ENCODE data around the gene SIPA1L3.

The SIPA1L3 gene

GRCh38 chr19:37943480-37943879, 36.5 kb downstream of the SIPA1L3 start:
- no peak for DNase-seq (ENCODE audit: low read depth)

- no peak for DNase-seq (ENCODE audit: low read depth)
These were observed 39.1 kb downstream of the SIPA1L3 start for GRCh38 chr19:37946132-37946531.

GRCh38 chr19:37947778-37948177, 40.8 kb downstream of the SIPA1L3 start:
- no peak for DNase-seq (ENCODE audit: low read depth)

- no peak for DNase-seq (ENCODE audit: low read depth)
These were observed 41.4 kb downstream of the SIPA1L3 start for GRCh38 chr19:37948362-37948761.

GRCh38 chr19:37950471-37951175, 43.6 kb downstream of the SIPA1L3 start:
- DNase-seq (ENCODE audit: low read depth), result no peak

GRCh38 chr19:37951816-37952210, 44.8 kb downstream of the SIPA1L3 start:
- no peak for DNase-seq (ENCODE audit: low read depth)

- DNase-seq (ENCODE audit: low read depth), result no peak
These were observed 46.3 kb downstream of the SIPA1L3 start for GRCh38 chr19:37953171-37953917.

GRCh38 chr19:37953918-37954303, 46.9 kb downstream of the SIPA1L3 start:
- DNase-seq (ENCODE audit: low read depth), result no peak

- DNase-seq (ENCODE audit: low read depth), result no peak
These were observed 47.4 kb downstream of the SIPA1L3 start for GRCh38 chr19:37954421-37954874.

GRCh38 chr19:37955986-37956385, 49.0 kb downstream of the SIPA1L3 start:
- no peak for DNase-seq (ENCODE audit: low read depth)

- DNase-seq (ENCODE audit: low read depth), result no peak
These were observed 50.2 kb downstream of the SIPA1L3 start for GRCh38 chr19:37957176-37957575.

GRCh38 chr19:37959665-37960114, 52.7 kb downstream of the SIPA1L3 start:
- DNase-seq (ENCODE audit: low read depth), result no peak

GRCh38 chr19:37961198-37961597, 54.2 kb downstream of the SIPA1L3 start:
- DNase-seq (ENCODE audit: low read depth), result no peak

- DNase-seq (ENCODE audit: low read depth), result no peak
These were observed 56.4 kb downstream of the SIPA1L3 start for GRCh38 chr19:37963190-37963936.

- no peak for DNase-seq (ENCODE audit: low read depth)
These were observed 57.1 kb downstream of the SIPA1L3 start for GRCh38 chr19:37964109-37964508.

GRCh38 chr19:37966211-37966661, 59.2 kb downstream of the SIPA1L3 start:
- no peak for DNase-seq (ENCODE audit: low read depth)

GRCh38 chr19:37966662-37967231, 59.7 kb downstream of the SIPA1L3 start:
- DNase-seq (ENCODE audit: low read depth), result no peak

- DNase-seq (ENCODE audit: low read depth), result no peak
These were observed 62.7 kb downstream of the SIPA1L3 start for GRCh38 chr19:37969695-37970094.

GRCh38 chr19:37970699-37971098, 63.7 kb downstream of the SIPA1L3 start:
- no peak for DNase-seq (ENCODE audit: low read depth)

- DNase-seq (ENCODE audit: low read depth), result no peak
These were observed 65.8 kb downstream of the SIPA1L3 start for GRCh38 chr19:37972803-37973202.

- no peak for DNase-seq (ENCODE audit: low read depth)
These were observed 66.7 kb downstream of the SIPA1L3 start for GRCh38 chr19:37973666-37974065.

GRCh38 chr19:37975071-37975470, 68.1 kb downstream of the SIPA1L3 start:
- DNase-seq (ENCODE audit: low read depth), result no peak
